Gastroesophageal sphincter (tissue), 4 donors: Measurements from ENCODE around the gene LDLRAD4. TPM values are rescaled to one million over a fixed set of nuclear protein-coding genes. Genes with fewer than 3 reads are reported as not detected.

ENCODE experiments used
- ATAC-seq: fragments of 150-250 bp; one replicate; pipeline ENCODE4 v1.9.1; 2016; ENCODE audit warnings: mild to moderate bottlenecking, moderate library complexity
- H3K27ac ChIP-seq, 4 donors: fragments of 200-600 bp; sonication (generic) in 3 of 4; 1 replicate in 3 of 4; 2 replicates in 1 of 4; pipeline ENCODE4 v1.5.1; 2016 to 2019
- H3K27me3 ChIP-seq: fragments of 200-600 bp; sonication (generic); one replicate; pipeline ENCODE4 v1.5.1; 2019
- H3K36me3 ChIP-seq, 2 donors: fragments of 200-600 bp; sonication (generic); one replicate each; pipeline ENCODE4 v1.5.1; 2019; ENCODE audit warnings: control low read depth in 1 of 2
- H3K4me1 ChIP-seq, 3 donors: fragments of 200-600 bp; sonication (generic); 1 replicate in 2 of 3; 2 replicates in 1 of 3; pipeline ENCODE4 v1.5.1; 2016 to 2019; ENCODE audit warnings: control low read depth in 2 of 3
- H3K4me3 ChIP-seq, 2 donors: fragments of 200-600 bp; sonication (generic); one replicate each; pipeline ENCODE4 v1.5.1; 2019; ENCODE audit warnings: mild to moderate bottlenecking in 1 of 2, moderate library complexity in 1 of 2
- H3K9me3 ChIP-seq, 3 donors: fragments of 200-600 bp; sonication (generic); one replicate each; pipeline ENCODE4 v1.5.1; 2017 to 2019; ENCODE audit warnings: control low read depth in 2 of 3
- CTCF ChIP-seq, 4 experiments: fragments of 200-600 bp in 2 of 4; fragments of 450-650 bp in 2 of 4; sonication (generic) in 1 of 4; IDR thresholded peaks; one replicate each; pipeline ENCODE4 v1.5.1; 2017 to 2019; ENCODE audit warnings: antibody characterized with exemption in 4 of 4, mild to moderate bottlenecking in 2 of 4, moderate library complexity in 2 of 4
- EP300 ChIP-seq: sonication (generic); formaldehyde crosslinking; IDR thresholded peaks from one replicate; pipeline ENCODE4 v1.6.1; 2017; ENCODE audit warnings: antibody characterized with exemption, mild to moderate bottlenecking
- POLR2A ChIP-seq, 2 donors: fragments of 450-650 bp; IDR thresholded peaks; one replicate each; pipeline ENCODE4 v1.6.1; 2017; ENCODE audit warnings: antibody characterized with exemption in 2 of 2, mild to moderate bottlenecking in 2 of 2, moderate library complexity in 1 of 2
- POLR2AphosphoS5 ChIP-seq: sonication (generic); formaldehyde crosslinking; IDR thresholded peaks from one replicate; pipeline ENCODE4 v1.6.1; 2017; ENCODE audit warnings: antibody characterized with exemption
- WGBS, 2 donors: methylation state at CpG; one replicate each; pipeline ENCODE4 v1.1.5; 2018; ENCODE audit warnings: low coverage in 1 of 2; 5-methylcytosine and 5-hydroxymethylcytosine counted together
- total RNA-seq, 4 donors: library from RNA; depleted of rRNA; stranded (reverse); fragments of >200 nt; gene quantifications; one replicate each; pipeline ENCODE4 v1.1.0, GENCODE V29; 2016

Gene LDLRAD4
- total RNA-seq, 4 donors from 2014 or later, result 28.1 to 85.9 (median 55.2) TPM

GRCh38 chr18:13548106-13548819, 329.7 kb downstream of the LDLRAD4 start:
- no peaks in the 10 kb centered on the region for H3K27me3 ChIP-seq
- ATAC-seq, result no peak
- H3K27ac ChIP-seq, result peak overlapping the region in 3 of 4 donors; percentile 70 to 82 (median 73)
- TF ChIP-seq POLR2A (IDR thresholded peaks at IDR 0.05), result no peak
- no peak for TF ChIP-seq EP300
- no peak for TF ChIP-seq POLR2AphosphoS5
- no peak for TF ChIP-seq CTCF (IDR thresholded peaks at IDR 0.05)
- no peak overlapping the region for H3K4me3 ChIP-seq
- no peaks in the 10 kb centered on the region for H3K9me3 ChIP-seq
- H3K36me3 ChIP-seq, result no peaks in the 10 kb centered on the region
- 67 to 100% methylated on average over 1 to 2 of the region's 5 CpGs for WGBS, 2 donors
- H3K4me1 ChIP-seq, result peaks cover 0 to 96% (median 23%) of the 10 kb centered on the region in 3 donors

DNA sequence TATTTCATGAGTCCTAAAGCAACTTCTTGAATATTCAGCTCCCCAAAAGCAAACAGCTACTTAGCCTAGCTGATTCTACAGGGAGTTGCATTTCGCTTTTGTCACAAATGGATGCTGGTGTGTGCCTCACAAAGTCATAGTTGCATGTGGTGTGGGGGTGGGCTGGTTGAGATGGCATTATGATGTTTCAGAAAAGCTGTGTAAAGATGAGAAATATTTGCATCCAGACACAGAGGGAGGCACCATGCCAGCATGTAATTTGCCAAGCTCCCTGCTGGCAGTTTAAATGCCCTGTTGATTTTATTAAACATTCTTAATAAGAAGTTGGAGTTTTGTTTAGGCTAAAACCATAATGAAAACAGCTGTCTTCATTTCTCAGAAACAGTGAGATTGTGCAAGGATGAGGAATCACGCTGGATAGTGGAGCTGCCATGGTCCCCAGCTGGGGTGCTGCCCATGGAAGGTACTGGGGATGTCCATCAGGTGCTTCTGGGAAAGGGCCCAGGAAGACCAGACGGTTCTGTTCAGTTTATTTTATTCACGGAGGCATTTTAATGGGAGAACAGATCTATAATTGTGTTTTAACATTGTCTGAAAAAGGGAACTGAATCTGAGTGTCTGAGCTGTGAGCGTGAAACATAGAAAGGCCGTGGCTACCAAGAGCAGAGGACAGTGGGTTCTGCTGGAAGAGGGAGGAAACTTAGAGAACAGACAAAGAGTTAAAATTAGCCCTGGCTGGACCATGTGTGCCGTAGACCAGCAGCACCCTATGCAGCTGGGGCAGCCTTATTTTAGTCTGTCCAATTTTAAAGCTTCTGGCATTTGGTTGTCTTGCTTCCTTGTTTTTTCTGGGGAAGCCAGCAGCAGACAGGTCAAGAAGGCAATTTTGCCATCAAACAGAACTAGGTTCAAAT, 330.7 kb downstream of the LDLRAD4 start:
- Histone ChIP-seq H3K27ac (peak overlapping the region in 3 of 4 donors; percentile 70 to 82 (median 73)), H3K36me3 (no peaks in the 10 kb centered on the region), H3K9me3 (no peaks in the 10 kb centered on the region), H3K27me3 (no peaks in the 10 kb centered on the region), H3K4me3 (no peak overlapping the region), H3K4me1 (peaks cover 0 to 94% (median 20%) of the 10 kb centered on the region in 3 donors)
- no peak for TF ChIP-seq CTCF (IDR thresholded peaks at IDR 0.05)
- peak; percentile 72 for TF ChIP-seq POLR2AphosphoS5
- no peak for TF ChIP-seq POLR2A (IDR thresholded peaks at IDR 0.05)
- no peak for TF ChIP-seq EP300
- WGBS, 2 donors, result 15 to 27% methylated on average over 6 to 7 of the region's 7 CpGs
- ATAC-seq, result peak; percentile 65

DNA sequence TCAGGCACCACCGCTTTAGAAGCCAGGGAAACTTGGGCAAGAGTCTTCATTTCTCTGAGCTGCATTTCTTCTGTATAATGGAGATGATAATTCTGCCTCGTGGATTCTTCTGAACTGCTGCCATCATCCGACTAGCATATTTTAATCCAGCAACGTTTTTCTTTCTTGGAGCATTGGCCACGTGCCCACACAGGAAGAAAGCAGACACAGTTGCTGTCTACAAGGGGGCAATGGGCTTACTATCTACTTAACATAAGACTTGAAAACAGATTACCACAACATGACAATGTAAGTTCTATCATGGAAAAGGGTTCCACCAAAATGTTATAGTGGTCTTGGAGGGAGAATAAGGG, 331.3 kb downstream of the LDLRAD4 start:
- Histone ChIP-seq H3K27ac (peak overlapping the region in 3 of 4 donors; percentile 70 to 82 (median 73)), H3K4me1 (peaks cover 0 to 88% (median 20%) of the 10 kb centered on the region in 3 donors), H3K27me3 (no peaks in the 10 kb centered on the region), H3K4me3 (no peak overlapping the region), H3K36me3 (no peaks in the 10 kb centered on the region), H3K9me3 (no peaks in the 10 kb centered on the region)
- peak; percentile 13 for ATAC-seq
- TF ChIP-seq EP300 (no peak), POLR2AphosphoS5 (no peak), CTCF (IDR thresholded peaks at IDR 0.05) (no peak), POLR2A (IDR thresholded peaks at IDR 0.05) (no peak)
- 0 to 8% methylated on average over 5 of the region's 5 CpGs for WGBS, 2 donors

GRCh38 chr18:13550418-13551304, 332.1 kb downstream of the LDLRAD4 start:
- Histone ChIP-seq H3K27me3 (no peaks in the 10 kb centered on the region), H3K9me3 (no peaks in the 10 kb centered on the region), H3K4me3 (no peak overlapping the region), H3K36me3 (no peaks in the 10 kb centered on the region), H3K27ac (peak overlapping the region in 3 of 4 donors; percentile 70 to 82 (median 73)), H3K4me1 (peaks cover 0 to 89% (median 20%) of the 10 kb centered on the region in 3 donors)
- no peak for ATAC-seq
- WGBS, 2 donors, result 88 to 91% methylated on average over 16 to 17 of the region's 28 CpGs
- TF ChIP-seq CTCF (IDR thresholded peaks at IDR 0.05) (no peak), POLR2AphosphoS5 (no peak), POLR2A (IDR thresholded peaks at IDR 0.05) (no peak), EP300 (no peak)
